ENCODE data around the gene IL6R.

DNA sequence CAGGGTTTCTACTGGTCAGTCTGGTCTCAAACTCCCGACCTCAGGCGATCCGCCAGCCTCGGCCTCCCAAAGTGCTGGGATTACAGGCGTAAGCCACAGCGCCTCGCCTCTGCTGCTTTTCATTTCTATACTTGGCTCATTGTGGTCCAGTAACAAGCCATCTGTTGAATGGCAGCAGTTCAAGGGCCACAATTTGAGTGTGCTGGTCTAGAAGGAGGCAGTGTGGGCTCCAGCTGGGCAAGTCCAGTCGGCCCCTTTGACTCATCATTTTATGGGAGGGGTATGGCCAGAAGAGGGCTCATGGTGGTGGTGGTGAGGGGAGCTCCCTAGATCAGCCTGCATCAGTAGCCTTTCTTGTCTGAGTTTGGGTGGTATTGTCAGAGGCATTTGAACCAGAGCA is 46.6 kb upstream of the IL6R start:
- TF ChIP-seq POLR2A (IDR thresholded peaks at IDR 0.05): no peak
- no peak for TF ChIP-seq CTCF (IDR thresholded peaks at IDR 0.05)
